Endothelial cell of umbilical vein (primary cell): ENCODE data around the gene EMP3. TPM values are rescaled to one million over a fixed set of nuclear protein-coding genes. Genes with fewer than 3 reads are reported as not detected.

ENCODE experiments used
- BruUV-seq: library from RNA; stranded (reverse); fragments of 400-500 nt; replicated peaks from 2 replicates; lab custom pipeline; 2021; lab: Mats Ljungman, UMichigan
- CTCF ChIA-PET: fragments of 300-600, 350-600 bp; sonication (Branson Sonifier 250); formaldehyde crosslinking; loops from one replicate; lab custom pipeline; 2021; ENCODE audit warnings: antibody characterized with exemption, inconsistent platforms; lab: Charles Lee
- POLR2A ChIA-PET: fragments of 300-600, 350-600 bp; sonication (Branson Sonifier 250); formaldehyde crosslinking; loops from one replicate; lab custom pipeline; 2021; ENCODE audit warnings: antibody characterized with exemption, inconsistent platforms; lab: Charles Lee
- DNase-seq: peaks from one replicate; pipeline ENCODE4 v3.0.0-alpha.2; 2011; ENCODE audit warnings: low read depth, low spot score
- FAIRE-seq: peaks from 2 replicates; lab custom pipeline; 2011; peaks lifted over from hg19 to GRCh38; lab: Jason Lieb, UNC
- H2AFZ ChIP-seq: 2 replicates; pipeline ENCODE4 v1.6.0; 2012; ENCODE audit warnings: low read depth, low read length, control low read depth, inconsistent platforms
- H3K27ac ChIP-seq: 2 replicates; pipeline ENCODE4 v1.5.1; 2011; ENCODE audit warnings: low read depth, mild to moderate bottlenecking, control low read depth, low read length, moderate library complexity; ENCODE audit not compliant: insufficient read depth
- H3K27me3 ChIP-seq, 2 experiments: 2 replicates each; pipeline versions ENCODE4 v1.6.0 to v1.6.1; 2011; ENCODE audit warnings: low read length in 2 of 2, mixed read lengths in 1 of 2; ENCODE audit not compliant: control insufficient read depth in 2 of 2, insufficient read depth in 2 of 2
- H3K36me3 ChIP-seq, 2 experiments: 2 replicates in 1 of 2; 3 replicates in 1 of 2; pipeline ENCODE4 v1.5.1; 2011; ENCODE audit warnings: low read length in 2 of 2, mild to moderate bottlenecking in 1 of 2, moderate library complexity in 1 of 2; ENCODE audit not compliant: control insufficient read depth in 2 of 2, insufficient read depth in 2 of 2; ENCODE audit errors: extremely low read depth in 1 of 2
- H3K4me1 ChIP-seq: 3 replicates; pipeline ENCODE4 v1.5.1; 2011; ENCODE audit warnings: mild to moderate bottlenecking, low read length; ENCODE audit not compliant: control insufficient read depth, insufficient read depth; ENCODE audit errors: extremely low read depth
- H3K4me2 ChIP-seq: 2 replicates; pipeline ENCODE4 v1.6.1; 2011; ENCODE audit warnings: low read length, control low read depth, mixed read lengths; ENCODE audit not compliant: insufficient read depth
- H3K4me3 ChIP-seq, 3 experiments: fragments of 200-600 bp in 1 of 3; sonication (generic), shearing (Covaris generic) in 1 of 3; replicated peaks in 1 of 3; 2 replicates each; pipeline ENCODE4 v1.5.1; 2011 to 2016; ENCODE audit warnings: control low read depth in 3 of 3, low read length in 3 of 3, mild to moderate bottlenecking in 2 of 3, inconsistent platforms in 1 of 3, low read depth in 1 of 3, moderate library complexity in 1 of 3; ENCODE audit not compliant: insufficient read depth in 1 of 3
- H3K79me2 ChIP-seq: 2 replicates; pipeline ENCODE4 v1.6.0; 2012; ENCODE audit warnings: low read length, inconsistent platforms; ENCODE audit not compliant: control insufficient read depth, insufficient read depth
- H3K9ac ChIP-seq: replicated peaks from 2 replicates; pipeline ENCODE3; 2011; ENCODE audit warnings: low read length, control low read depth; ENCODE audit not compliant: insufficient read depth; ENCODE audit errors: extremely low read depth
- H3K9me1 ChIP-seq: replicated peaks from 3 replicates; pipeline ENCODE4 v1.6.0; 2011; ENCODE audit warnings: mild to moderate bottlenecking, low read length; ENCODE audit not compliant: control insufficient read depth, insufficient read depth; ENCODE audit errors: extremely low read depth
- H3K9me3 ChIP-seq: replicated peaks from 2 replicates; pipeline ENCODE4 v1.5.1; 2012; ENCODE audit warnings: low read length, inconsistent platforms; ENCODE audit not compliant: control insufficient read depth, insufficient read depth
- H4K20me1 ChIP-seq: replicated peaks from 2 replicates; pipeline ENCODE3; 2011; ENCODE audit warnings: mild to moderate bottlenecking, low read length; ENCODE audit not compliant: control insufficient read depth, insufficient read depth; ENCODE audit errors: extremely low read depth
- CTCF ChIP-seq, 2 donors: IDR thresholded peaks; 1 replicate in 1 of 2; 2 replicates in 1 of 2; pipeline ENCODE4 v1.5.1; 2011; ENCODE audit warnings: low read length in 2 of 2, mild to moderate bottlenecking in 2 of 2, moderate library complexity in 2 of 2, control low read depth in 1 of 2, inconsistent platforms in 1 of 2, low read depth in 1 of 2; ENCODE audit not compliant: insufficient read depth in 1 of 2; ENCODE audit errors: extremely low read depth in 1 of 2
- EZH2 ChIP-seq: IDR thresholded peaks from 2 replicates; pipeline ENCODE4 v1.6.1; 2012; ENCODE audit warnings: borderline replicate concordance, low read depth, mild to moderate bottlenecking, moderate library complexity, low read length, inconsistent platforms; ENCODE audit not compliant: severe bottlenecking
- FOS ChIP-seq: IDR thresholded peaks from 2 replicates; pipeline ENCODE4 v1.6.1; 2011; ENCODE audit warnings: mild to moderate bottlenecking, low read length, moderate library complexity, borderline replicate concordance; ENCODE audit not compliant: insufficient read depth
- GATA2 ChIP-seq: IDR thresholded peaks from 2 replicates; pipeline ENCODE4 v1.7.0; 2011; ENCODE audit warnings: low read depth, mild to moderate bottlenecking, moderate library complexity, mixed read lengths, low read length; ENCODE audit not compliant: insufficient read length, insufficient read depth
- JUN ChIP-seq: IDR thresholded peaks from 2 replicates; pipeline ENCODE4 v1.6.1; 2011; ENCODE audit warnings: borderline replicate concordance, low read depth; ENCODE audit not compliant: insufficient read length, insufficient read depth
- MAX ChIP-seq: IDR thresholded peaks from 2 replicates; pipeline ENCODE4 v1.6.1; 2011; ENCODE audit not compliant: insufficient read depth, insufficient read length
- MYC ChIP-seq: IDR thresholded peaks from one replicate; pipeline ENCODE4 v1.6.1; 2011; ENCODE audit warnings: mild to moderate bottlenecking, low read depth, low read length
- POLR2A ChIP-seq: IDR thresholded peaks from 2 replicates; pipeline ENCODE4 v1.6.1; 2012; ENCODE audit warnings: low read depth, mild to moderate bottlenecking, control low read depth, low read length
- POLR2AphosphoS5 ChIP-seq: IDR thresholded peaks from 2 replicates; pipeline ENCODE4 v1.6.1; 2012; ENCODE audit warnings: low read depth, mild to moderate bottlenecking, control low read depth, low read length, moderate library complexity; ENCODE audit not compliant: insufficient read depth
- dilution Hi-C: fragments of 300-500 bp; cut with MboI; formaldehyde crosslinking; loops from one replicate; pipeline ENCODE4 v1.15.0; 2019; ENCODE audit warnings: low sequenced_read_pairs; ENCODE audit not compliant: extremely low pct_ligation_motif_present
- intact Hi-C: fragments of 100-400 bp; cut with micrococcal nuclease; formaldehyde crosslinking; loops from one replicate; pipeline ENCODE4 v1.10.0; 2022
- polyA plus RNA-seq, 4 experiments: library from polyadenylated mRNA; depleted of rRNA in 3 of 4; stranded (reverse) in 3 of 4; unstranded in 1 of 4; fragments of >200 nt; gene quantifications; 2 replicates each; pipeline versions ENCODE4 v1.2.1 to v1.2.3, GENCODE V29; 2011 to 2012; ENCODE audit warnings: missing spikeins in 1 of 4
- total RNA-seq: library from RNA; stranded (reverse); gene quantifications from 2 replicates; pipeline ENCODE4 v1.2.3, GENCODE V29; 2021

The EMP3 gene
- total and polyA plus RNA-seq, 2 donors (not counting 3 experiments of a cell fraction or from before 2014, with no cell fraction given): 127 to 406 TPM

- Histone ChIP-seq H4K20me1 (no peaks in the 10 kb centered on the region), H3K9me1 (no peaks in the 10 kb centered on the region), H3K4me2 (no peak overlapping the region), H3K36me3 (no peaks in the 10 kb centered on the region), H3K9ac (no peak overlapping the region), H2AFZ (no peak overlapping the region), H3K27me3 (no peaks in the 10 kb centered on the region), H3K79me2 (no peaks in the 10 kb centered on the region), H3K9me3 (no peaks in the 10 kb centered on the region), H3K27ac (no peak overlapping the region), H3K4me3 (no peak overlapping the region), H3K4me1 (no peaks in the 10 kb centered on the region)
- ChIA-PET POLR2A (no interaction called here), CTCF (interaction anchor here (1.2 to 1.5 kb wide), 3 partner anchors 18 to 59 kb away, joined by 3 to 7 read pairs (median 4); partner anchors contain the start of gene KDELR1)
- FAIRE-seq (no peak), DNase-seq (no peak)
- dilution Hi-C loops (no loop called here), intact Hi-C loops (no loop called here)
- TF ChIP-seq JUN: no peak
- no peak for TF ChIP-seq MYC
- TF ChIP-seq MAX: no peak
- no peak for TF ChIP-seq FOS
- TF ChIP-seq GATA2: no peak
- TF ChIP-seq POLR2A: no peak
- TF ChIP-seq CTCF (IDR thresholded peaks at IDR 0.05; ENCODE audit: extremely low read depth in 1 of 2, insufficient read depth in 1 of 2, low read depth in 1 of 2, low read length in 2 of 2): no peak
- TF ChIP-seq EZH2: no peak
- no peak for TF ChIP-seq POLR2AphosphoS5
- no TSS peak for BruUV-seq
These were observed 47.6 kb downstream of the EMP3 start for GRCh38 chr19:48372904-48373303.
